HG03469 (cell line): ENCODE data around the gene TTC21A.
"Not testable (repeated sequence)": the region's sequence is repeated elsewhere in the genome, so short reads cannot be mapped to it uniquely, and the experiment has no call there.

Source experiments
- ATAC-seq: cut with Tn5 transposase; IDR thresholded peaks from one replicate; pipeline ENCODE4 v1.9.1; 2021; ENCODE audit warnings: mild to moderate bottlenecking, moderate library complexity, moderate number of reproducible peaks; ENCODE audit not compliant: unreplicated experiment

The TTC21A gene

DNA sequence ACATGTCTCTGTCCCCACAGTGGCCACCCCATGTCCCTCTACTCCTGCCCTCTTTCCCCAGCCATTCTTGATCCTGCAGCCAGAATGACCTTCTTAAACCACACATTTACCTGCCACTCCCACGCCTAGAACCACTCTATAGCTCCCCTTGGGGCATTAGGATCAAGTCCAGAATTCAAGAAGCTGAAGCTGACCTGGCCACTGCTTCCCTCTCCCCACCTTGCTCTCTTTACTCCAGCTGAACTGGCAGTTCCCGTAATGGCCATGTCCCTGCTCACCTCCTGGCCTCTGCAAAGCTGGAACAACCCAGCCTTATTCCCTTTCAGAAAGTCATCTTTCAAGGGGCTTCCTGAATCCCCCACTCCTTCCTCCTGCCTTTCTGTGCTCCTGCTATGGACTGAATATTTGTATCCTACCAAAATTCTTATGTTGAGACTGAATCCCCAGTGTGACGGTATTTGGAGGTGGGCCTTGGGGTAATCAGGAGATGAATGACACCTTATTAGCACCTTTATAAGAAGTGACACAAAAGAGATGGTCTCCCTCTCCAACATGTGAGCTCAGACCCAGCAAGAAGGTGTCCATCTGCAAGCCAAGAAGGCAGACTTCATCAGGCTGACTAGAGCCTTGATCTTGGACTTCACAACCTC, 42.1 kb downstream of the TTC21A start:
- no peak for ATAC-seq

DNA sequence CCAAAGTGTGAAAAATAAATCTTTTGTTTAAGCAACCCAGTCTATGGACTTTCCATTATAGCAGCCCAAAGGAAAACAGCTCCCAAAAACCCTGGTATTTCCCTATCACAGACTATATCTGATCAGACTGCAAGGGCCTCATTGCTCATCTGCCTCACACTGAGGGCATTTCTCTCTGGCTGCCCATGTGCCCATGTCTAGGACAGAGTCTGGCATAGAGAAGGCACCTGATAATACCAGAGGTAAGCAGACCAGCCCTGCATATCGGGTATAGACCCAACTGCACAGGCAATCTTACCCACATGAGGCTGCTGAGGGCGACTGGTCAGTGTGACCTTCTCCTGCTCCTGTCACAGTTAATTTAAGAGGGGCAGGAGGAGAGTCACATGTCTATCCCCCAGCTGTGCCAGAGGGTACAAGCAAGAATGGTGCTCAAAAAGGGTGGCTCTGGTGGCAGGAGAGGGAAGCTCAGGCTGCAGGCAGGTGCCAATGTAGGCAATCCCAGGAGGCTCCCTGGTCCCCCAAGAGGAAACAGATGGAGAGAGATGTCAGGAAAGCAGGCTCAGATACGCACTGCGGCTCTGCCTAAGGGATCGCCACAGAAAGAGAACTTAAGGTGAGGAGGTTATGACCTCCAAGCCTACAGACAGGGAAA, 42.8 kb downstream of the TTC21A start:
- ATAC-seq = no peak

DNA sequence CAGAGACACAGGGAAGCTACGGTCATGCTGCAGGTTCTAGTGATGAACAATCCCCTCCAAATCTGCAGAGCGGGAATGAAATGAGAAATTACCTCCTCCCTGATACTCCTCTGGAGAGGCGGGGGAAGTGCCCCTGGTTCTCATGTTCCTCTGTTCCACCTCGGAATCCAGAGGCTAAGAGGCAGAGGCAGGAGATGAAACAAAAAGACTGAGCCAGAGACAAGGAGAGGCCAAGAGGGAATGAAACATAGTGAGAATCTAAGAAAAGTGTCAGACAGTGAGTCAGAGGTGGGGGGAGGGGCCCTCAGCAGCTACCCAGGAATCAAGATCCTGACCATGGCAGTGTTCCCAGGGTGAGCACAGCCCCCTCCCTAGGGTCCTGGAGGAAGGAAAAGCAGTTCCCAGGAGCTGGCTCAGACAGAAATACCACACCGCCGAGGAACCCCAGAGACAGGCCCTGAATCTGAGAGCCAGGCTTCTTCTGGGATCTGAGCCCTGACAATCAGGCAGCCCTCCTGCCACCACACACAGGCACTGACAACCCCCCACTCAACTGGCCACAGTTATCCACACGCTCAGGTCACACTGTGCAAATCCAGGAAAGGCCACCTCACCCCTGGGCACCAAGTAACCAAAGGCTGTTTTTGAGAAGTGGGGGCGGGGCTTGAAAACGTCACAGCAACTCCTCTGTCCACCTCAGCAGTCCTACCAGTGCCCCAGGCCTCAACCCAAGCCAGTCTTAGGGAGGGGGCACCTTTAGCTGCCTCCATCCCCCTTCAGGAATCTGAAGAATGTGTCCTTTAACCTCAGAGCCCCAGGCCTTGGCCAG, 43.5 kb downstream of the TTC21A start:
- ATAC-seq = no peak

DNA sequence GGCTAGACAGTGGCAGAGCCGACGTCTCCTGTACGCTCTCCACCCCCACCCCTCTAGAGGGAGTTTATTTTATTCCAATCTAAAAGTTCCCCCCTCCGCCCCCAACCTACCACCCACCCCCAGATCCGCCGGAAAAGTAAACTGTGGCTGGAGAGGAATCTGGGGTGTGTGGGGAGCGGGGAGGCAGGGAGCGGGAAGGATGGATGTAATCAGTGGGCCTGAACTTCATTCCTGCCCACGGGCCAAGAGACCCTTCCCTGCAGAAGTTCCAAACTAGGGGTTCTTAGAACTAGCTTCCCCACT, 46.4 kb downstream of the TTC21A start:
- no peak for ATAC-seq

DNA sequence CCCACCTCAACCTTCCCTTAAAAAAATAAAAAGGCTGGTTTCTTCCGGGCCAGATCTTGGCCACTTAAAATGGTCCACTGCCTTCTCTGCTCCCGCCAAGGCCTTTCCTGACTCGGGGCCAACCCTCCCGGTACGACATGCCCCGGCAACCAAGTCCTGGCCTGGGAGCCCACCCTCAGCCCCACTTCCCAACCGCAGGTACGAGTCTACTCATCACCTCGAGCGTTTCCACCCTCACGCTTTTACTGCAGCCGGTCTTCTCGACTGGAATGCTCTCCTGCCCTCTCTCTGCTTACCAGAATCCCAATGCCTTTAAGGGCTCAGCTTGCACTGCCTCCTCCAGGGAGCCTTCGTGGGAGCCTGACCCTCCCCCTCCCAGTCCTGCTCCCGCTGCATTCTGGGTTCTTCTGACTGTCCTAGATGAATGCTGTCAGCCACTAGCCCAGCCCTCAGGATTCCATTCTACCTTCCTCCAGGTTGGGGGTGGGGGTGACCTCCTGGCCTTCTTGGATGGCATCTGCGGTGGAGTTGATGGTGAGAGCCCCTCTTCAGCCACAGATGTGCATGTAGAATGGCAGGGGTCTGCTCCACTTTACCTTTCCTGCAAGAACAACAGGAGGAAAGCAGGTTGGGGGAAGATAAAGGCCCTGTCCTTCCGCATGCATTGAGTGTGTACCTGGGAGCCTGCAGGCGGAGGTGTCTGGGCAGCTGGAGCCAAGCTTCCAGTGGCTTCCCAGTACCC, 47.0 kb downstream of the TTC21A start:
- ATAC-seq = no peak

DNA sequence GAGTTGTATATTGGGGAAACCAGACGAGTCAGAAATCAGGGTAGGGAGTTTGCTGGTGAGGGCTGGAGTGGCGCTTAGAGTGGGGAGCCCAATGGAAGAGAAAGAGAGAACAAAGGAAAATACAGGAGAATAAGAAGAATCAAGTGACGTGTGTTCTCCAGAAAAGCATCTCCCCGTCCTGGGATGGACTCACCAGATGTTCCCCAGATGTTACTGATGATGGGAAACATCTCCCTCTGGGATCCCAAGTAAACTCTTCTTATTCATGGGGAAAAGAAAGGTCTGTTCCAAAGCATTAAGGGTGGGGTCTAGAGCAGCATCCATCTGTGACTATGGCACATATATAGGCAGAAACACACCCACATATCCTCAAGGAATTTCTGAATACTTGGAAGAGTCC, 48.9 kb downstream of the TTC21A start:
- ATAC-seq = no peak

DNA sequence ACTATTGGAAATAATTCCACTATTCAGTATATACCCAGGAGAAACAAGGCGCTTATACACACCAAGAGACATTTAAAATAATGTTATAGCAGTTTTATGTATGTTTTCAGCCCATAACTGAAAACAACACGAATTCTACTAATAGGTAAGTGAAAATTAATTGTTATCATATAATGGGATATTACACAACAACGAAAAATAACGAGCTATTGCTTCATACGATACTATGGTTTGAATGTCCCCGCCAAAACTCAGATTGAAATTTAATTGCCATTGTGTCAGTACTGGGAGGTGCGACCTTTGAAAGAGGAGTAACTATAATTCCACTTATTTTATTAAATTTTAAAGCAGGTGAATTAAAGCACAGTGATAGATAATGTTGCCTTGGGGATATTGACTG, 49.9 kb downstream of the TTC21A start:
- no peak for ATAC-seq

DNA sequence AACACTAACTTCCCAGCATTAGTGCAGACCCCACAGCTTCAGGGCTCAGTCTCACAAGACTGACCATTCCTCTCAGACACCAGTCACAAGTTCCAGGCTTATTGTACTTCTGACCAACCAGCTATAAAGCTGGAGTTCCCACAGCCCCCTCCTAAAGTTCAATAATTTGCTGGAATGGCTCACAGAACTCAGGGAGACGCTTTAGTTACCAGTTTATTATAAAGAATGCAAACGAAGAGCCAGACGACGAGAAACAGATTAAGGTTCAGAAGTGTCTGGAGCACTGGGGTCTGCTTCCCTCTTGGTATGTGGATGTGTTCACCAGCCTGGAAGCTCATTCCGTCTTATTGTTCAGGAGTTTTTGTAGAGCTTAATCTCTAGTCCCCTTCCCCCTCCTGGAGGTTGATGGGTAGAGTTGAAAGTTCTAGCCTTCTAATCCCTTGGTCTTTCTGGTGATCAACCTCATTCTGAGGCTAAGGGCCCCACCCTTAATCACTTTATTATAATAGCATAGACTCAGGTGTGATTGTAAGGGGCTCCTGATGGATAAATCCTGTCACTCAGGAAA, 50.8 kb downstream of the TTC21A start:
- no peak for ATAC-seq

DNA sequence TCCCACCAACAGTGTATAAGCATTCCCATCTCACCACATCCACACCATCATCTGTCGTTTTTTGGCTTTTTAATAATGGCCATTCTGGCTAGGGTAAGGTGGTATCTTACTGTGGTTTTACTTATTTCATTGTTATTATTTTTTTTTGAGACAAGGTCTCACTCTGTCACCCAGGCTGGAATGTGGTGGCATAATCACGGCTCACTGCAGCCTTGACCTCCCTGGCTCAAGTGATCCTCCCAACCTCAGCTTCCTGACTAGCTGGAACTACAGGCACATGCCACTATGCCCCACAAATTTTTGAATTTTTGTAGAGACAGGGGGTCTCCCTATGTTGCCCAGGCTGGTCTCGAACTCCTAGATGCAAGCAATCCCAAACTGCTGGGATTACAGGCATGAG, 56.9 kb downstream of the TTC21A start:
- ATAC-seq = no peak

DNA sequence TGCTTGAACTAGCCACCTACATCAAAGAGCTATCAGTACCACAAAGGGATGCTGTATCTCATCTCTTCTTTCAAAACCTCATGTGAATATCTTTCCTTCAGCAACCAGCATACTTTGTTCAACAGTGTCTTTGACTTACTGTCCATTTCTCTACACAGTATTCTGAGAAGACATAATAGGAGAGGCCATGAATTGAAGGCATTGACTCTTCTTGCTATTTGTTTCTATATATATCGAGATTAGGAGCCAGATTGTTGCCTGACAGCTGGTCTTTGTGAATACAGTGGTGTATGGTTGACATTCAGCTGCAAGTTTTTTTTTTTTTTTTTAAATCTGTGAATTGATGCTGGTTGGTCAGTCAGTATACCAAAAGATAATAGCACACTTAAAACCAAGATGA, 58.0 kb downstream of the TTC21A start:
- ATAC-seq = no peak

DNA sequence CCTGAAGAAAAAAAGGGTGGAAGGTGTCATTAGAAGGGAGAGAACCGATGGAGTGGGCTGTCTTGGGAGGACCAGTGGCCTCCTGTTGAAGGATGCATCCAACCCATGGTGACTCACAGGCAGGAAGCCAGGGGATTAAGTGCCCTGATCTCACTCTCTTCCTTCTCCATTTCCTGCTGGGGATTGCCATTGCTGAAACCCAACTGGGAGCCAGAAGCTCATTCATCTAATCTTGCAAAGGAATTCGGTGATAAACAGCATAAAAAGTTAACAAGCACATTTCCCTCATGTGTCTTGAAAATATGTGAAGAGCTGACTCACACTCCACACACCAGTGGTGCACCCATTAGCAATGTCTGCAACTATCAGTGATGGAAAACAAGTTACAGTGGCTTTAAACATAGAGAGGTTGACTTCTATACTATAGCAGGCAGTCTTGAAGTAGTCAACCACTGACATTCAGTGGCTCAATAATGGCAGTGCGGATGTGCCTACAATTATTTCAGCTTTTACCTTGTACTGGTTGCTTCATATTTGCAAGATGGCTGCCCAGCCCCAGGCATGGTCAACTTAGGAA, 58.7 kb downstream of the TTC21A start:
- ATAC-seq = no peak

DNA sequence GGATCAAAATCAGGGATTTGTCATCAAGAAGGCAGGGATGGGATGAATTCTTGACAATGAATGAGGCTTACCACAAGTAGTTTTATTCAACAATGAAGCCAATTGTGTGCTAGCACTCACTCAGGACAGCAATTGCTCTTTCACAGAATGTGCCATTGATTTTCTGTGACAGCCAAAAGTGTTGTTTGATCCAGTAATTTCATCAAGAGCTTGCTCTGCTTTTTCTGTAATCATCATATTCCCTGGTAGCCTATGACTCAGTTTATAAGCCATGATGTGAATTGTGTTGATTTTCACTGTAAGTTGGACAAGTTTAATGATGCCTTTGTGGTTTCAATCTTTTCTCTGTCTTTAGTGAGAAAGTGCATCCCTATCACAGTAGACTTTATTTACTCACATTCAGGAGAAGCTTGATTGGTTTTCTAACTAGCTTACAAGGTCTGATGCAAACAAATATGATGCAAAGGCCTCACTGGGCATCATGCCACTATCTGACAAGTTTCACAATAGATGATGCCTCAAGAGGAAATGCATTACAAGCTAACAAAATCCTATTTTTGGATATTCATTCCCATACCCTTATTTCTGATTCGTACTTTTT, 59.6 kb downstream of the TTC21A start:
- ATAC-seq = no peak

DNA sequence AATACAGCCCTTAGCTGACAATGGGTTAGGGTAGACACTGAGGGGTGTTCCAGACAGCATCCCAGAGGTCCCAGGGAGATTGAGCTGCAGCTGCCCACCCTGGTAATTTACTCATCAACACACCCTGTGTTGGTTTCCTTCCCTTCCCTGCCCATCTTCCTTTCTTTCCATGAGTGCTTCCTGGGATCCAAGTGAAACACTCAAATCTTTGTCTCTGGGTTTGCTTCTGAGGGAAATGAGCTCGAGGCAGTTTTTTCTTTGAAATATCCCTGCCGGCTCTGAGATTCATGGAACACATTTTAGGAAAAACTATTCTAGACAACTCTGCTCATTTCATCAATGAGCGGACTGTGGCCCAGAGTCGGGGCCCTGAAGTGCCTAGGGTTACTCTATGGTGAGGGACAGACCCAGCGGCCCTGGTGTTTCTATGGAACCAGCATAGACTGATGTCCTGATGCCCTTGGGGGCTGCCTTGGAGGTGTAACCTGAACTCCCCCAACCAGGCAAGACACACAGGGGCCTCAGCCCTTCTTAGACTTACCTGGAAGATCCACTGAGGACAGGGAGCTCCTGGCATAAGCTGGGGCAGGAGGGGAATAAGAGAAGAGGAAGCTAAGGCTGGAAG, 60.8 kb downstream of the TTC21A start:
- ATAC-seq = no peak

DNA sequence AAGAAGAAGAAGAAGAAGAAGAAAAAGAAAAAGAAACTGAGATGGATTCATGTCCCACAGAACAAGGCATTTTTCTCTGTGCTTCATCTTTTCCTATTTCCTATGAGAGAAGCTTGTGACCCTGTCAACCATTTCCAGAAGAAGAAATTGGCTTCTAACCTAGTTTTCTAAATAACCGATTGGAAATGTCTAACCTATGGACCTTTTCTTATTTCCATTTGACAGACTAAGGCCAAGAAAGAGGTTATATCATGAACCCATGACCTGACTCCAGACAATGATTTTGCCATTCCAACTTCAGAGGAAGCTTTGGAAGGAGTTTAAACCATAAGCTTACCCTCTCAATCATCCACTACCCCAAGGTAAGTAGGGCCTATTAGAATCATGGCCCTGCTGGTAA, 62.2 kb downstream of the TTC21A start:
- no peak for ATAC-seq

DNA sequence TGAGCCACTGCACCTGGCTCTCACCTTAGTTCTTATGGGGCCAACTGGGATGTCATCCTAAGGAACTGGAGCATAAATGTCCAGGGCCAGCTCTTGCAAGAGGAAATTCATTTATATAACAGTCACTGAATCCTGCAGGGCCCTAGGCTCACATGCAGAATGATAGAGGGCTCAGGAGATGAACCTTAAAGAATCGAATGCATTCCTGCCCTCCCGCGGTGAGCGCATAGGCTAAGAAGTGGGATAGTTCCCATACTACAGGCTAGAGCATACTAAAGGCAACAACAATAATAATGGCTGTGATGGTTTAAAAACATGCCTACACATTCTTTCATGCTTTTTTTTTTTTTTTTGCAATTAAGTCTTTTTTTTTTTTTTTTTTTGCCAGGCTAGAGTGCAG, 63.0 kb downstream of the TTC21A start:
- no peak for ATAC-seq

DNA sequence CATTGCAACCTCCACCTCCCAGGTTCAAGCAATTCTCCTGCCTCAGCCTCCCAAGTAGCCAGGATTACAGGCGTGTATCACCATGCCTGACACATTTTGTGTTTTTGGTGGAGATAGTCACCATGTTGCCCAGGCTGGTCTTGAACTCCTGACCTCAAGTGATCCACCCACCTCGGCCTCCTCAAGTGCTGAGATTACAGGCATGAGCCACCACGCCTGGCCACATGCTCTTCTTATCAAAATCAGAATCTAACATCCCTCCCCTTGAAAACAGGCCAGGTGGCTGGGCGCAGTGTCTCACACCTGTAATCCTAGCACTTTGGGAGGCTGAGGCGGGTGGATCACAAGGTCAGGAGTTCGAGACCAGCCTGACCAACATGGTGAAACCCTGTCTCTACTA, 63.4 kb downstream of the TTC21A start:
- not testable (repeated sequence) for ATAC-seq

DNA sequence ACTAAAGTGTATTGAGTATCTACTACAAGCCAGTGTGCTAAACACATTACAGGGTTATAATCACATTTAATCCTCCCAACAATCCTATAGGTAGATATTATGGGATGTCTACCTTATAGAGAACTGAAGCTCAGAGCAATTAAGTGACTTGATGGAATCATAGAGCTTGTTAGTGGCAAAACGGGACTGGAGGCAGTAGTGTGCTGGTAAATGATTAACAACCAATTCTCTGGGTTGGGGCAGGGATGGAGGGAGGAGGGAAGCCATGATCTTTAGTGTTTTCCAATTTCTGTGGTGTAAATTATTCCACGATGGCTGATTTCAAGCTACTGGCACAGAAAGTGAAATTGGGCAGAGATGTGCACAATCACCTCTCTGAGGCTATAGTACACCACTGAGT, 64.4 kb downstream of the TTC21A start:
- ATAC-seq = no peak

DNA sequence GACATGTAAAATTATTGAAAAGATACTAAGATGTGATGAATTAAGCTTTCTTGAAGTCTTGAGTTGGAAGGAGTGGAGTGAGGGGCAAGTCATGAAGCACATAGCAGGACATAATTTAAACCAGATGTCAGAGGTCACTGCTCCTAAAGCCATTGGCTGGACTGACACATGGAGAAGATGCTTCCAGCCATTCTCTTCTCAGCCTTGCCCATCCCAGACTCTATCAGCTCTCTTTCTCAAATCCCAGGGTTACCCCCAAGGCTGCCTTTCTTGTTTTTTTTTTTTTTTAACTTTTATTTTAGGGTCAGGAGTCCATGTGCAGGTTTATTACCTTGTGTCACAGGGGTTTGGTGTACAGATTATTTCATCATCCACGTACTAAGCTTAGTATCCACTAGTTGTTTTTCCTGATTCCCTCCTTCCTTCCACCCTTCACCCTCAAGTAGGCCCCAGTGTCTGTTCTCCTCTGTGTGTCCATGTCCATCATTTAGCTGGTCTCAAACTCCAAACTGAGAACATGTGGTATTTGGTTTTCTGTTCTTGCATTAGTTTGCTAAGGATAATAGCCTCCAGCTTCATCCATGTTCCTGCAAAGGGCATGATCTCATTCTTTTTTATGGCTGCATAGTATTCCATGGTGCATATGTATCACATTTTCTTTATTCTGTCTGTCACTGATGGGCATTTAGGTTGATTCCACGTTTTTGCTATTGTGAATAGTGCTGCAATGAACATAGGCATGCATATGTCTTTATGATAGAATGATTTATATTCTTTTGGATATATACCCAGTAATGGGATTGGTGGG, 66.0 kb downstream of the TTC21A start:
- ATAC-seq = no peak

DNA sequence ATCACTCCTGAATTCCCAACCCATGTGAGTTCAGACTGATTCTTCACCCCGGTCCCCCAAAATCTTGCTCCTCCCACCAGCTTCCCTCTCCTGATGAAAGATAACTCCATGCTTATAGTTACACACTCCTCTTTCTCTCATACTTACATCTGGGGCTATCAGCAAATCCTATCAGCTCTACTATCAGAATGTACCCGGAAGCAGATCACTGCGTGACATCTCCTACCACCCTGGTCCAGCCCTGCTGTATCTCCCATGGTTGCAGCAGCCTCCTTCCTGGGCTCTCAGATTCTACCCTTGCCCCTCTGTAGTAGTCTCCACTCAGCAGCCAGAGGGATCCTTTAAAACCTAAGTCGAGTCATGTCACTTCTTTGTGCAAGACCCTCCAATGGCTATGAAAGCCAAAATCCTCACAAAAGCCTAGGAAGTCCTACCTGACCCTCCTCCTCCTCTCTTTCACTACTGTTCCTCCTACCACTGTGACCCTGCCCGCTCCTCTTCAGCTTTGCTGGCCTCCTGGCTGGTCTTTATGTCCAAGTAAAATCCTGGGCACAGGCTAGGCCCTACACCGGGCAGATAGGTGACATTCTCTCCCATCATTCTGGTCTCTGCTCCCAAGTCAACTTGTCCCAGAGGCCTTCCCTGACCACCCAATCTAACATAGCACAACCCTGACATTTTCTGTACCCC, 68.7 kb downstream of the TTC21A start:
- ATAC-seq = no peak
